IMR-90 (cell line): ENCODE results near the gene FAM47E. TPM values are rescaled to one million over a fixed set of nuclear protein-coding genes. Genes with fewer than 3 reads are reported as not detected.

Experiments
- ATAC-seq: fragments of 200-7000 bp; cut with Tn5 transposase; 2 replicates; pipeline ENCODE4 v1.9.1; 2020; ENCODE audit warnings: low read depth, mild to moderate bottlenecking, moderate library complexity
- BruUV-seq: library from RNA; stranded (reverse); fragments of 400-500 nt; replicated peaks from 2 replicates; lab custom pipeline; 2021; lab: Mats Ljungman, UMichigan
- CTCF ChIA-PET: fragments of 300-600 bp; formaldehyde crosslinking; extraction: SDS; loops from one replicate; lab custom pipeline; 2021; ENCODE audit warnings: antibody characterized with exemption; lab: Yijun Ruan, JAX
- POLR2A ChIA-PET: fragments of 300-600 bp; sonication (Branson Sonifier 250); formaldehyde crosslinking; loops from one replicate; lab custom pipeline; 2022; ENCODE audit warnings: antibody characterized with exemption; ENCODE audit not compliant: unreplicated experiment; lab: Charles Lee
- DNase-seq: peaks from one replicate; pipeline ENCODE4 v3.0.0; 2013
- H2AFZ ChIP-seq: replicated peaks from 2 replicates; pipeline ENCODE3; 2013; ENCODE audit warnings: low read length, mild to moderate bottlenecking; ENCODE audit not compliant: poor library complexity
- H2AK5ac ChIP-seq: 2 replicates; pipeline ENCODE4 v1.6.1; 2013; ENCODE audit warnings: low read depth, low read length, inconsistent platforms
- H2AK9ac ChIP-seq: replicated peaks from 2 replicates; pipeline ENCODE3; 2013; ENCODE audit warnings: mild to moderate bottlenecking, low read depth, low read length, moderate library complexity; ENCODE audit not compliant: poor library complexity
- H2BK120ac ChIP-seq: 2 replicates; pipeline ENCODE4 v1.6.1; 2013; ENCODE audit warnings: low read depth, low read length, inconsistent platforms
- H2BK15ac ChIP-seq: 3 replicates; pipeline ENCODE4 v1.6.1; 2013; ENCODE audit warnings: low read depth, low read length, inconsistent platforms
- H2BK20ac ChIP-seq: 2 replicates; pipeline ENCODE4 v1.6.1; 2013; ENCODE audit warnings: low read depth, mild to moderate bottlenecking, inconsistent platforms, low read length, moderate library complexity
- H2BK5ac ChIP-seq: 2 replicates; pipeline ENCODE4 v1.6.1; 2013; ENCODE audit warnings: mild to moderate bottlenecking, low read depth, low read length, inconsistent platforms; ENCODE audit not compliant: poor library complexity, severe bottlenecking
- H3K14ac ChIP-seq: replicated peaks from 2 replicates; pipeline ENCODE4 v1.6.1; 2013; ENCODE audit warnings: low read depth, low read length, inconsistent platforms
- H3K18ac ChIP-seq: 2 replicates; pipeline ENCODE4 v1.6.1; 2013; ENCODE audit warnings: low read depth, low read length, control low read depth
- H3K23ac ChIP-seq: 2 replicates; pipeline ENCODE4 v1.6.1; 2013; ENCODE audit warnings: low read depth, low read length, inconsistent platforms
- H3K27ac ChIP-seq: 2 replicates; pipeline ENCODE4 v1.5.1; 2013; ENCODE audit warnings: mild to moderate bottlenecking, control low read depth, low read length; ENCODE audit not compliant: insufficient read depth
- H3K27me3 ChIP-seq: 2 replicates; pipeline ENCODE4 v1.6.1; 2013; ENCODE audit warnings: low read length; ENCODE audit not compliant: control insufficient read depth, insufficient read depth
- H3K36me3 ChIP-seq: 2 replicates; pipeline ENCODE4 v1.6.1; 2013; ENCODE audit warnings: low read length, mixed read lengths; ENCODE audit not compliant: control insufficient read depth, insufficient read depth
- H3K4ac ChIP-seq: 2 replicates; pipeline ENCODE4 v1.6.1; 2013; ENCODE audit warnings: low read depth, low read length, inconsistent platforms
- H3K4me1 ChIP-seq: 2 replicates; pipeline ENCODE4 v1.6.1; 2013; ENCODE audit warnings: low read length, mixed read lengths; ENCODE audit not compliant: control insufficient read depth, insufficient read depth
- H3K4me2 ChIP-seq: 2 replicates; pipeline ENCODE4 v1.6.1; 2013; ENCODE audit warnings: low read depth, mild to moderate bottlenecking, control low read depth, low read length, moderate library complexity
- H3K4me3 ChIP-seq: 2 replicates; pipeline ENCODE4 v1.5.1; 2013; ENCODE audit warnings: low read depth, mild to moderate bottlenecking, control low read depth, low read length, moderate library complexity; ENCODE audit not compliant: insufficient read depth
- H3K56ac ChIP-seq: 2 replicates; pipeline ENCODE4 v1.6.1; 2013; ENCODE audit warnings: low read length, inconsistent platforms; ENCODE audit not compliant: insufficient read depth; ENCODE audit errors: extremely low read depth
- H3K79me1 ChIP-seq, 2 experiments: 2 replicates each; pipeline ENCODE4 v1.6.1; 2013; ENCODE audit warnings: low read length in 2 of 2, inconsistent platforms in 1 of 2, low read depth in 1 of 2
- H3K9ac ChIP-seq: 2 replicates; pipeline ENCODE4 v1.6.1; 2013; ENCODE audit warnings: low read depth, low read length, control low read depth
- H3K9me1 ChIP-seq: 2 replicates; pipeline ENCODE4 v1.6.1; 2013; ENCODE audit warnings: low read length, inconsistent platforms; ENCODE audit not compliant: insufficient read depth
- H3K9me3 ChIP-seq: 2 replicates; pipeline ENCODE4 v1.6.1; 2013; ENCODE audit warnings: low read length; ENCODE audit not compliant: control insufficient read depth, insufficient read depth
- H4K20me1 ChIP-seq: 2 replicates; pipeline ENCODE4 v1.6.1; 2013; ENCODE audit warnings: low read length, inconsistent platforms; ENCODE audit not compliant: insufficient read depth
- H4K5ac ChIP-seq: 2 replicates; pipeline ENCODE4 v1.6.1; 2013; ENCODE audit warnings: mild to moderate bottlenecking, low read depth, low read length, control low read depth
- H4K8ac ChIP-seq, 2 experiments: 2 replicates each; pipeline ENCODE4 v1.6.1; 2013; ENCODE audit warnings: low read depth in 2 of 2, low read length in 2 of 2, control low read depth in 1 of 2, inconsistent platforms in 1 of 2
- H4K91ac ChIP-seq: 2 replicates; pipeline ENCODE4 v1.6.1; 2013; ENCODE audit warnings: low read depth, low read length, inconsistent platforms; ENCODE audit not compliant: insufficient read depth
- CEBPB ChIP-seq: IDR thresholded peaks from 2 replicates; pipeline ENCODE4 v1.6.1; 2012; ENCODE audit warnings: low read depth, low read length, improper control_type of control experiment
- NFE2L2 ChIP-seq: fragments of 150-350 bp; IDR thresholded peaks from 2 replicates; pipeline ENCODE4 v1.6.1; 2016; ENCODE audit warnings: low read depth, mild to moderate bottlenecking, low read length
- WGBS, 2 experiments: methylation state at CpG; one replicate each; pipeline versions ENCODE4 v1.1.5 to v1.1.7; 2013; ENCODE audit warnings: missing lambda C conversion rate in 2 of 2; ENCODE audit not compliant: insufficient read length in 1 of 2; ENCODE audit errors: extremely low coverage in 2 of 2; 5-methylcytosine and 5-hydroxymethylcytosine counted together
- dilution Hi-C: fragments of 300-500 bp; cut with HindIII; formaldehyde crosslinking; loops from one replicate; pipeline ENCODE4 v1.14.3; 2018; ENCODE audit warnings: low sequenced_read_pairs; ENCODE audit not compliant: unreplicated experiment
- in situ Hi-C: fragments of 300-500 bp; cut with MboI; formaldehyde crosslinking; loops from 3 replicates; pipeline ENCODE4 v1.14.3; 2019; ENCODE audit warnings: low sequenced_read_pairs, inconsistent platforms, mixed read lengths
- intact Hi-C: fragments of 100-400 bp; cut with micrococcal nuclease; formaldehyde crosslinking; loops from 2 replicates; pipeline ENCODE4 v1.10.0; 2022
- polyA plus RNA-seq, 3 experiments: library from polyadenylated mRNA; depleted of rRNA; stranded (reverse); fragments of >200 nt; gene quantifications; 2 replicates each; pipeline ENCODE4 v1.2.3, GENCODE V29; 2012; ENCODE audit warnings: low replicate concordance in 1 of 3
- total RNA-seq: library from RNA; depleted of rRNA; stranded (reverse); fragments of >200 nt; gene quantifications from 2 replicates; pipeline ENCODE4 v1.2.3, GENCODE V29; 2012

The FAM47E gene
- total and polyA plus RNA-seq, 2 of the 4 experiments (the other 2 are of a cell fraction) = 0.05 TPM; not detected in 1

DNA sequence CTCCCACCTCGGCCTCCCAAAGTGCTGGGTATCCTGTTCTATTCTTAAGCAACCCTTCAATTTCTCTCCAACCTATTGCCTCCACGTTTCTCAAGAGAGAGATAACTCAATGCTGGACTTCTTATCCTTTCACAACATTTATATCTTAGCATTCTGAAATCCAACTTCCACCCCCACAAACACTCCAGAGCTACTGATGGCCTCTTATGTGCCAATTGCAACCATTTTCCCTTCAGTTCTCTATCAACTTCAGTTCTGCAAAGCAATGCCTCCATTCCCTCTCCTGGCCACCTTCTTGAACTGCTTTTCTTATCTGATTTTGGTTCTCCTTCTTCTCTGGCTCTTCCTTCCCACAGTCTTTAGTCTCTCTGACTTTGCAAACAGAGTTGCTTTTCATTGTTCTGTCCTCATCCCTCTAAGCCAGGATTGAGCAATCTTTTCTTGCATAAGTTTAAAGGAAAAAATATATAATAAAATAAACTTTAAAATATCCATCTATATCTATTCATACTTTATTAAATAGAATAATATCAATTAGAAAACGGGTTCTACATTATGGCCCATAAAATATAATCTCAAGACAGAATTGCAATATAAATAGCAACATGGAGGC, 51.4 kb downstream of the FAM47E start:
- dilution Hi-C loops = no loop called here
- in situ Hi-C loops = no loop called here
- DNase-seq = no peak
- no peak overlapping the region for H3K18ac ChIP-seq
- intact Hi-C loops = no loop called here
- no peak overlapping the region for H2BK5ac ChIP-seq
- H4K91ac ChIP-seq = no peak overlapping the region
- peaks cover 11% of the 10 kb centered on the region for H3K9me1 ChIP-seq
- H2BK15ac ChIP-seq = no peak overlapping the region
- H2BK120ac ChIP-seq = no peak overlapping the region
- ATAC-seq = no peak
- no peaks in the 10 kb centered on the region for H3K36me3 ChIP-seq
- H3K9me3 ChIP-seq = peaks cover 3% of the 10 kb centered on the region; the same call in 1 of the 2 replicates
- peaks cover 7% of the 10 kb centered on the region; the same call in 1 of the 2 replicates for H3K4me1 ChIP-seq
- H3K4me3 ChIP-seq = no peak overlapping the region
- no peak overlapping the region for H4K8ac ChIP-seq
- POLR2A ChIA-PET = no interaction called here
- H3K9ac ChIP-seq = no peak overlapping the region
- BruUV-seq = no TSS peak
- CTCF ChIA-PET = interaction anchor here (0.5 kb wide), 1 partner anchor 16 kb away, joined by 3 read pairs; no protein-coding TSS in a partner anchor
- WGBS, 2 experiments = 65% methylated on average over 2 of the region's 3 CpGs; no CpG with 5 or more reads in 1 of the 2 experiments
- H4K20me1 ChIP-seq = no peaks in the 10 kb centered on the region
- no peak overlapping the region for H3K27ac ChIP-seq
- no peak overlapping the region for H2AK9ac ChIP-seq
- H2AK5ac ChIP-seq = no peak overlapping the region
- H3K4ac ChIP-seq = no peak overlapping the region
- no peak overlapping the region for H3K4me2 ChIP-seq
- H3K14ac ChIP-seq = no peak overlapping the region
- no peak overlapping the region for H4K5ac ChIP-seq
- no peaks in the 10 kb centered on the region for H3K27me3 ChIP-seq
- H3K23ac ChIP-seq = no peak overlapping the region
- TF ChIP-seq CEBPB = 0 out of 2 replicates have a peak, but pooled peaks have one; percentile 10
- no peak for TF ChIP-seq NFE2L2
- H2AFZ ChIP-seq = no peak overlapping the region
- no peak overlapping the region for H3K56ac ChIP-seq
- H3K79me1 ChIP-seq = peaks cover 20 to 24% of the 10 kb centered on the region in 2 experiments; a peak in 3 of 4 replicates
- no peak overlapping the region for H2BK20ac ChIP-seq
